ELR (cell line): ENCODE data around the gene CFAP68.

ENCODE experiments used
- DNase-seq: peaks from one replicate; pipeline ENCODE4 v3.0.0-alpha.2; 2015; ENCODE audit warnings: low read depth

CFAP68 gene, protein sequence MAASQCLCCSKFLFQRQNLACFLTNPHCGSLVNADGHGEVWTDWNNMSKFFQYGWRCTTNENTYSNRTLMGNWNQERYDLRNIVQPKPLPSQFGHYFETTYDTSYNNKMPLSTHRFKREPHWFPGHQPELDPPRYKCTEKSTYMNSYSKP

DNA sequence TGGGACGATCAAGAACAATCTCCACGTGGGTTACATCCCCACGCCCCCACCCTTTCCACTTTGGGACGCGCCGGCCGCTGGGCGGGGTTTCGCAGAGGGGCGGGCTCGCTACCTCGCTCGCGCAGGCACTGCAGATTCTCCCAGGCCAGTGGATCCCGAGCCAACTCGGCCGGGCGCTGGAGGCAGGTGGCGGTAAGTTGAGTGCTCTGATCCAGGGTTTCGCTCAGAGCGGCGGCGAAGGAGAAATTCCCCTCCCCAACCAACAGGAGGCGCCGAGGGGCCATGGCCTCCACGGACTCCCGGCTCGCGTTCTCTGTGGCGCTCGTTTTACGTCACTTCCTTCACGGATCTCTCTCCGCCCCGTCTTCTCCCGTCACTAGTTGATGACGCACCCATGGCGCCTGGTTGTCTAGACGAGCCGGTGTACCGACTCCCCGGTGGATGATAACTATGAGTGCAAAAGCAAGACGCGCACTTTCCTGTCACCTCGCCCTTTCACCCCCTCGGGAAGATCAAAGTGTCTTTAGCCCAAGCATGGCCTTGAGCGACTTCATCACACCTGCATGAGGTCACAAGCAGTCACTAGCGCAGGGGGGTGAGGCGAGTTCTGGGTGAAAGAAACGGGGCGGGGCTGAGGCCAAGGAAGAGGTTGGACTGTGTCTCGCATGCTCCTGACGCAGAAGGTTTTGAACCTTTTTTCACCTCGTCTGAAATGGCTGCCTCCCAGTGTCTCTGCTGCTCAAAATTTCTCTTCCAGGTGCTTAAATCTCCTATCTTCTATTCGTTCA lies at the start of gene CFAP68, which contains the start of gene FDXACB1:
Gene CFAP68, plus strand, starts transcription at position 693 of the 788 bp plus-strand sequence. Its CDS starts 20 bp downstream, at position 713.
Gene FDXACB1, minus strand, starts transcription at position 317 of the 788 bp plus-strand sequence. Its CDS starts 33 bp downstream, at position 284.
- DNase-seq = peak; percentile 98

DNA sequence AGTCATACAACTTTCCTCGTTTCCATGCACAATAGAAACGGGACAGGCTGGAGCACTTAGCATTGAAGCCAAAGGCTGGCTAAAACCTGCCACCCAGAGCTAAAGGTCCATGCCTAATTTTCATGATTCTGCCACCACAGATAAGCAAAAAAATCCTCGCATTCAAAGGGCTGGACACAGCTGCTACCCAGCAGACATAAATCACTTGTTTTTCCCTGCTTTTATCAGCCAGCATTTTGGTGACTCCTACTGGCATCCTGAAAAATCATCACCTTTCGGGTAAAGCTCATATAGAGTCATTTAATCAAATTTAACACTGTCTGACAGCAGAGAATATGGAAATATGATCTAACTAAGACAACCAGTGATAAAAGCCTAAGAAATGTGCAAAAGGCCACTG lies 45.8 kb upstream of the CFAP68 start:
- DNase-seq = peak; percentile 17

GRCh38 chr11:111834432-111835163 lies 44.7 kb upstream of the CFAP68 start:
- no peak for DNase-seq

- DNase-seq = no peak
These were observed 43.7 kb upstream of the CFAP68 start for GRCh38 chr11:111835665-111836064.

DNA sequence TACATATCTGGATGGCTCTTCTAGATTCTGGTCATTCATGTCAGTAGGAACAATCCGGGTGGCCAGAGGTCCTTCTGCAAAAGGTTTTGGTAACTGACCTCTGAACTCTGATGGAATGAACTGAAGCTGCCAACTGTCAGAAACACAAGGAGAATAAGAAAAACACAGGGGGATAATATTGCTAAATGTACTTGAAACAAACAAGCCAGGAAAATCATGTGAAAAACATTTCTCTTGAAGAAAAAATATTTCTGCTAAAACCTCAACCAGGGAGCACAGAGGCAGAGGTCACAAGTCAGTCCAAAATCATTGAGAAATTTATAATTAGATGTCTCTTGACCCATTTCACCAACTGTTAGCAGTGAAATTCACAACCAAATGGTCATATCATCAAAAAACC lies 43.2 kb upstream of the CFAP68 start:
- no peak for DNase-seq

- DNase-seq = peak; percentile 17
These were observed 42.6 kb upstream of the CFAP68 start for GRCh38 chr11:111836721-111837120.

- no peak for DNase-seq
These were observed 41.9 kb upstream of the CFAP68 start for GRCh38 chr11:111837366-111837891.

GRCh38 chr11:111838054-111838453 lies 41.3 kb upstream of the CFAP68 start:
- no peak for DNase-seq

DNA sequence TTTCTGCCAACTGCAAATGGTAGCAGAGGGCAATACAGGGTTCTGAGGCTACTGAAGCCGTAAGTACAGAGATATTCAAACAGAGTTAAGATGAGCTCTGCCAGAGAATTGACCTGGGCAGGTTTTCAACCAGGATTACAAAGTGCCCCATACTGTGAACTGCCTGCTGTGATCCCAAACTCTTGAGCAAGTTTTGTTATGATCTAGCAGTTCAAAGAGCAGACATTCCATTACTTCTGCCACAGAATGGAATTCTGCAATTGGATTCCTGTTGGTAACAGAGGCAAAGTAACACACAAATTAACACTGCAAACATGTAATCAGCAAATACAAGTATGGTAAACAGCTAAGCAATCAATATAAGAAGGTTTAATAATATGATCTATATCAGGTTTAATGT lies 39.2 kb upstream of the CFAP68 start:
- no peak for DNase-seq

GRCh38 chr11:111841370-111842053 lies 37.8 kb upstream of the CFAP68 start:
- peak; percentile 82 for DNase-seq

DNA sequence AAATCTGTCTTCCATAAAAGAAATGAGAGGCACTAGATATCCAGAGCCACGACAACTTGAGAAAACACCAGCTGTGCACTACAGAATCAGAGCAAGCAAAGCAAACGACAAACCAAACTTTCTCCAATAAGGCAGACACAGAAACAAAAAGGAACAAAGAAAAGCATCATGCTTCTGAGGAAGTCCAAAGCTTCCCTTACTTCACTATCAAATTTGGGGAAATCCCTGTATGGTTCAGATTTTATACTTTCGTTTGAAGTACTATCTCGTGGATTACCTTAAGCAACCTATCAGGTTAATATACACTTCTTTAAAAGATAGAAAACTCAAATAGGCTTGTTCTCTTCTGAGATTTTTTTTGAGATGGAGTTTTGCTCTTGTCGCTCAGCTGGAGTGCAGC lies 35.7 kb upstream of the CFAP68 start:
- DNase-seq = no peak

DNA sequence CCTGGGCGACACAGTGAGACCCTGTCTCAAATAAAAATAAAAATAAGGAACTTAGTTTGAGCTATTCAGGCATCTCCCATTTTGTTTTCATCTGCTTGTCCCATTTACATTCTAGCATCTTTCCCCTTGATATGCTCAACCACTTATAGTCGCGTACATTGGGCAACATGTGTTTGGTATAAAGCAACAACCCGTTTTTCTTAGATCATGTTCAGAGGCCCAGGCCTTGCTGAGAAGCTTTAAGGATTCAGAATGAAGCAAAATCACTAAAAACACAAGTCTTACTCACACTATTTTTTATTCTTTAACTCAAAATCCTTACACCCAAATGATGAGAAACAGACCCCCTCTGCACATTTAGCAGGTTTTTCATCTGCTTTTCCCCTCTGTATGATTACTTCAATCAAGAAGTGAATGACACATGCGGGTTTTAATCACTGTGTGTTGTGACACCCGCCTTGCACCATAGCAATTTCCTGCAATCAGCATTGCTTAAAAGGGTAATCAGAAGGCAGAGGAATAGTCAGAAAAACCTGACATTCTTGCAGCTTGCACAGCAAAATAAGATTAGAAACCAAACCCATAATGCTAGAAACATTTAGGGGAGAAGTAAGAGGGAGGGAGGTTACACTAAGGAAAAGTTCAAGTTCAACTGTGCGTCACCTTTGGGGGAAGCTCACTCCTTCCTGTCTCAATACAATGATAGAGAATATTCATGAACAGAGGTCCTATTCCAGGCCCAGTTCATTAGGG lies 33.9 kb upstream of the CFAP68 start:
- DNase-seq = peak; percentile 17

GRCh38 chr11:111846063-111846462 lies 33.3 kb upstream of the CFAP68 start:
- DNase-seq = peak; percentile 77

- DNase-seq = peak; percentile 69
These were observed 32.7 kb upstream of the CFAP68 start for GRCh38 chr11:111846636-111847035.

- DNase-seq = no peak
These were observed 29.7 kb upstream of the CFAP68 start for GRCh38 chr11:111849631-111850030.

- DNase-seq = no peak
These were observed 28.3 kb upstream of the CFAP68 start for GRCh38 chr11:111851067-111851466.

DNA sequence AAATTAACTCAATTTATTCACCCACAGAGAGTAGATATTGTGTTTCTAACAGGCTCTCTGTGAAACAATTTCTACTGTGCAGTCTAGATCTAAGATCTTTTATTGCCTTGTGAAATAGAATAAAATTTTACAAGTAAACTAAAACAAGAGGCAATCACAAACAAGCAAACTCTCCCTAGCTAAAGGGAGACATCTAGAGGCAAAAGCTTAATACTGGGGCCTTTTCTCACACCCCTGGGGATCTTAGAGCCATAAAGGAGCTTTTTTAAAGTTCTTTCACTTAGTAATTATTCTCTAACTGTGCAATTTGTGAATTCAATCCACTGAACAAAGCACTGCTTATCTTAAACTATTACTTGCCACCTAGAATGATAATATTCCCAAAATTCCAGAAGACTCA lies 27.7 kb upstream of the CFAP68 start:
- DNase-seq = peak; percentile 26

DNA sequence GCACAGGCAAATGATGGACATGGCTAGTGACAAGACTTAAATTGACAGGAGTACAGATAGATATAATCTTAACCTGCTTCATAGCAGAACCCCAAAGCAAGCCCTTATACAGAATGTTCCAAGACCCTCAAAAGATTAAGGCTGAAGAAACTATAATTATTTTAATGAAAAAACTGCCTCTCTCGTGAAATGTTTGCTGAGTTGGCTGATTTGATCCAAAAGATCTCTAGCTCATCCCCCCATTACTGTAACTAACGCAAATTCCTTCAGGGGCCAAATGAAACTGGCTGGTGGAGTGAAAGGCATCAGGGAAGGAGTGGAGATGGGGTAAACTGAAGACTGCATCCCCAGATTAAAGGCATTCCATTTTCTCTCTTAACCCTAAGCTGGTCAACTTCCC lies 27.2 kb upstream of the CFAP68 start:
- DNase-seq = no peak

DNA sequence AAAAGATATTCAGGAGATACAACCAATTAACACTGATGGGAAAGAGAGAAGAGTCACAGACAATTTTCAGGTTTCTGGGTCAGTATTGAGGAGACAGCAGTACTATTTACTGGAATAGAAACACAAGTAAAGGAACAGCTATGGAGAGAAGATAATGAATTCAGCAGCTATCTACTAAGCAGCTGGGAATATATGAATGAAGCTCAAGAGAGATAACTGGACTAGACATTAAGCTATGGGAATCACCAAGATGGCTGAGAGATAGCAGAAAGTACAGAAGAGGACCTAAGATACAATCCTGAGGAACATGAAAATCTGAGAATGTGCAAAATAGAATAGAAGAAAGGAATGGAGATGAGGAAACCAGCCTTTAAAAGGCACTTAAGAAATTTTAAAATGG lies 23.8 kb upstream of the CFAP68 start:
- DNase-seq = no peak

DNA sequence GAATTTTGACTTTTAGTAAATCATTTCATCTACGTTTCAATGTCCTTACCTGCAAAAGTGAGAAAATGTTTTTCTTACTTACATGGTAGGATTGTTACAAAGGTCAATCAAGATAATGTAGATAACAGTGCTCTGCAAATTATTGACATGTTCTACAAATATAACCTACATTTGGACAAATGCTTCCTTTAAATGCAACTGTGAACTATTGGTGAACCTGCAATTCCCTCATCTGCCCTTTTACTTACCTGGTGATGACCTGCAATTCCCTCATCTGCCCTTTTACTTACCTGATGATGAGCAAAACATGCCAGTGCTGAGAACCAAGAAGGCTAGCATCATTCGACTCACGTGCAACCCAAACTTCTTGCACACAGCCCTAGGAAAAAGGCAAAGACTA lies 19.1 kb upstream of the CFAP68 start:
- DNase-seq = no peak

- DNase-seq = no peak
These were observed 9.2 kb upstream of the CFAP68 start for GRCh38 chr11:111870113-111870512.
